Activated CD8-positive, alpha-beta memory T cell treated with anti-CD3 and anti-CD28 coated beads, Interleukin-2, amount 50 U/mL, for 48 hours (primary cell): Measurements from ENCODE around the gene PGAP6.
"Not testable (repeated sequence)": the region's sequence is repeated elsewhere in the genome, so short reads cannot be mapped to it uniquely, and the experiment has no call there.

Source experiments
- DNase-seq: peaks from one replicate; pipeline ENCODE4 v3.0.0-alpha.2; 2020

The PGAP6 gene

DNA sequence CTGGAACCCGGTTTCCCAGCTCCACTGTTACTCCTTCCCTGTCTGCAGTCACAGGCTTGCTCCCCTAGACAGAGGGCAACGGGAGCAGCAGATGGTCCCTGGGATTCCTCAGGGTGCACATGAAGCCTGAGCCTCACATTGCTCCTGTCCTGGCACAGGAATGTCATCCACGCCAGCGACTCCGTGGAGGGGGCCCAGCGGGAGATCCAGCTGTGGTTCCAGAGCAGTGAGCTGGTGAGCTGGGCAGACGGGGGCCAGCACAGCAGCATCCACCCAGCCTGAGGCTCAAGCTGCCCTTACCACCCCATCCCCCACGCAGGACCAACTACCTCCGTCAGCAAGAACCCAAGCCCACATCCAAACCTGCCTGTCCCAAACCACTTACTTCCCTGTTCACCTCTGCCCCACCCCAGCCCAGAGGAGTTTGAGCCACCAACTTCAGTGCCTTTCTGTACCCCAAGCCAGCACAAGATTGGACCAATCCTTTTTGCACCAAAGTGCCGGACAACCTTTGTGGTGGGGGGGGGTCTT is 18.3 kb upstream of the PGAP6 start:
- DNase-seq: no peak

GRCh38 chr16:399340-400019 is 17.7 kb upstream of the PGAP6 start:
- no peak for DNase-seq

GRCh38 chr16:398561-399339 is 17.0 kb upstream of the PGAP6 start:
- no peak for DNase-seq

- no peak for DNase-seq
These were observed 16.1 kb upstream of the PGAP6 start for GRCh38 chr16:397736-398332.

GRCh38 chr16:397135-397661 is 15.4 kb upstream of the PGAP6 start, which contains the start of gene NME4:
Gene NME4 (plus strand): TSS chr16:397199. CDS start chr16:397223, 24 bp downstream.
- no peak for DNase-seq

- DNase-seq: no peak
These were observed 14.8 kb upstream of the PGAP6 start for GRCh38 chr16:396605-397004.

DNA sequence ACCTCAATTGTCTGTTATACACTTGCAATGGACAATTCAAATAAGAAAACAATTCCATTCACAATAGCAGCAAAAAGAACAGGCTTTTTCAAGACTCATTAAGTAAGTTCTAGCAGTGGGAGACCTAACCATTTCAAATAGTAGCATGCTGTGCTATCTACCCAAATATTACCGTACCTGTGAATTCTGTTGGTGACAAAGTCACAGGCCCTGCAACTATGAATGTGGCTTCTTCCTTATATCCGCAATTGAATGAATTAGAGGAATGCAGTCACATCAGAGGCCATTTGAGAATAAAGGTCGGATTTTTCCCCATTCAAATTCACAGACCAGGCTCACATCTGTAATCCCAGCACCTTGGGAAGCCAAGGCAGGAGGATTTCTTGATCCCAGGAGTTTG is 14.4 kb upstream of the PGAP6 start:
- DNase-seq: no peak

DNA sequence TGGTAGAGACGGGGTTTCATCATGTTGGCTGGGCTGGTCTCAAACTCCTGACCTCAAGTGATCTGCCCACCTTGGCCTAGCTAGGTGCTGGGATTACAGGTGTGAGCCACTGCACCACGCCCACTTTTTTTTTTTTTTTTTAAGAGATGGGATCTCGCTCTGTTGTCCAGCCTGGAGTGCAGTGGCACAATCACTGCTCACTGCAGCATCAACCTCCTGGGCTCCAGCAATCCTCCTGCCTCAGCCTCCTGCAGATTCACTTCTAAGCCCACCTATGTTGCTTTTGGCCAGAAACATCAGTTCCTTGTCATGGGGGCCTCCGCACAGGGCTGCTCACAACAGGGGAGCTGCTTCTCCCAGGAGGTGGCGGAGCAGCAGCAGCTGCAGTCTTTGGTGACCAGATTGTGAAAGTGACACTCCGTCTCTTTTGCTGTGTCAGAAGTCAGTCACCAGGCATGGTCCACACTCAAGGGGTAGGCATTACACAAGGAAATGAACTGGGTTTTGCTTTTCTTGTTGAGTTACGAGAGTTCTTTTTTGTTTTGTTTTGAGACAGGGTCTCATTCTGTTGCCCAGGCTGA is 10.8 kb upstream of the PGAP6 start:
- DNase-seq: no peak

- peak; percentile 94 for DNase-seq
These were observed 10.1 kb upstream of the PGAP6 start for GRCh38 chr16:391885-392335.

GRCh38 chr16:389352-389751 is 7.6 kb upstream of the PGAP6 start:
- no peak for DNase-seq

- not testable (repeated sequence) for DNase-seq
These were observed 6.2 kb upstream of the PGAP6 start for GRCh38 chr16:387761-388666.

- no peak for DNase-seq
These were observed 4.9 kb upstream of the PGAP6 start for GRCh38 chr16:386641-387156.

DNA sequence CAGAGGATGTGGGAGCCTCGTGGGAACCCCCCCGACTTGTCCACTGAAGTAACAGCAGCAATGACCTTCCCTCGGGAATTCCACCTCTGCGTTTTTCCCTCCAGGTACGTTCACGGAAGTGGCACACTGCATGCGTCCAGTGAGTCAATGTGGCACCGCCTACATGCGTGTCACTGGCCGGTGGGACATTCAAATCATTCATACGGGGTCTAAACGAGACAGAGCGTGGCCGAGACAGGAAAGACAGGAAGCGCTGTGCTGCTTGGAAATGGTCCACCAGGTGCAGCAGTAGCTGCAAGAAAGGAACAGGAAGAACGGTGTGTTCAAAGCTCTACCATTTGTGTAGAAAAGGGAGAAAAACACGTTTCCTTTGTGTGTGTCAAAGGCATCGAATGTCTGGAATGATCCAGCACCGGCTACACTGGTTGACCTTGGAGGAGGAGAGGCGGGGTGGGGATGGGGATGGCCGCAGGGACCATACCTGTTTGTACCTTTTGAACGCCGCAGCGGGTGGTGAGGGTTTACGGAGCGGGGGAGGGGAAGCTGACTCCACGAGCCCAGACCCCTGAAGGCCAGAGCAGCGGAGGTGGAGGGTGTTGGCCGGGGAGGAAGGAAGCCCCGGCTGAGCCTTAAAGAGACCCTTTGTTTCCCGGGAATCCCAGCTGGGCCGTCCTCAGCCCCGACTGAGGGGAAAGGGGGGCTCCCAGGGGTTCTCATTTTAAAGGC is 1.7 kb upstream of the PGAP6 start:
- DNase-seq: no peak

GRCh38 chr16:381012-381788 is 578 bp downstream of the PGAP6 start:
- DNase-seq: no peak

DNA sequence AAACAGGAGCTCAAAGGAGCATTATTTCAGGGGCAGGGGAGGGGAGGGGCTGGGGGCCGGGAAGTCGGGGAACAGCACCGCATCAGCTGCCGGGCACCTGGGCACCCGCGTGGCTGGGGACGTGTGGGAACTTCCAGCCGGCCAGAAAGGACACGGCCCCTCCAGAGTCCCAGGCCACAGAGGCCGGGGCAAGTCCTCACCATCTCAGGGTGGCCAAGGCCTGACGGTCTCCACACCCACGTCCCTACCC is 1.1 kb downstream of the PGAP6 start:
- no peak for DNase-seq

GRCh38 chr16:379961-380761 is 1.6 kb downstream of the PGAP6 start:
- no peak for DNase-seq

DNA sequence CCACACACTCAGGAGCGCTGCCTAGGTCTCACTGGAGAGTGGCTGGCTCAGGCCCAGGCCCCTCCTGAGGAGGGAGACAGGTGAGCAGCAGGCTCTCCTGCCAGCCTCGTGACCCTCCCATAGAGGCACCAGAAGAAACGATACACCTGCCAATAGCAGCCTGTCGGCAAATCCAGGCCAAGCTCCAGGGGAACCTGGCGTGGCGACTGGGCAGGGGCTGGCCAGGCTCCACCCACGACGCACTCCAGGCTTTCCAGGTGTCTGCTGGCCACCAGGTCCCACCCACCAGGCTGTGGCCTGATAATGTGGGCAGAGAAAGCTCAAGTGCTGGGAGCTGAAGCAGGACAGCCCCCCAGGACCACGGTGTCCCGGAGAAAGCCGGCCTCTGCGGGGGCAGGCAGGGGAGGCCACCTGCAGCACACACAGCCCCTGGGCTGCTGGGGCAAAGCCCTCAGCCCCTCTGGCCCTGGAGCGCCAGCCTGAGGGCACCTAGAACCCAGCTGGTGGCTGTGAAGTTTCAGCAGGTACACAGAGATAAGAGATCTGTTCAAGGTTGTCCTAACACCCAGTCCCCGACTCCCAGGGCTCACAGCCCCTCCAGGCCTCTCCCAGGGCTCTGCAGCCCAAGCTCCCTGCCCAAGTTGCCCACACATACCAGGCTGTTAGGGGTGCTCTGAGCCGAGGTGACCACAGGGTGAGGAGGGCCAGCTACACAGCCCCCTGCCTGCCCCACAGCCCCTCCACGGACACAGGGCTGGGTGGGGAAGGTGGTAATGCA is 2.4 kb downstream of the PGAP6 start:
- no peak for DNase-seq

GRCh38 chr16:378821-379182 is 3.0 kb downstream of the PGAP6 start:
- no peak for DNase-seq
